Tibial artery (tissue), 4 donors: ENCODE measurements around the gene TEAD3.
A peak's percentile ranks its signal among the peaks of the same experiment; 100 is the strongest.

ENCODE experiments used
- DNase-seq, 2 donors: peaks; one replicate each; pipeline ENCODE4 v3.0.0-alpha.2; 2019
- H3K27ac ChIP-seq, 2 donors: fragments of 200-600 bp; sonication (generic) in 1 of 2; 1 replicate in 1 of 2; 2 replicates in 1 of 2; pipeline ENCODE4 v1.5.1; 2018 to 2019; ENCODE audit warnings: mild to moderate bottlenecking in 1 of 2
- H3K27me3 ChIP-seq, 2 donors: fragments of 200-600 bp; sonication (generic) in 1 of 2; one replicate each; pipeline versions ENCODE4 v1.5.1 to v1.6.0; 2016 to 2019
- H3K36me3 ChIP-seq, 3 donors: fragments of 200-600 bp; sonication (generic) in 2 of 3; one replicate each; pipeline ENCODE4 v1.5.1; 2016 to 2019; ENCODE audit warnings: mild to moderate bottlenecking in 2 of 3
- H3K4me1 ChIP-seq, 4 donors: fragments of 200-600 bp; sonication (generic) in 2 of 4; 1 replicate in 3 of 4; 2 replicates in 1 of 4; pipeline ENCODE4 v1.5.1; 2016 to 2019
- H3K4me3 ChIP-seq, 2 donors: fragments of 200-600 bp; sonication (generic) in 1 of 2; 1 replicate in 1 of 2; 2 replicates in 1 of 2; pipeline ENCODE4 v1.5.1; 2018 to 2019; ENCODE audit warnings: mild to moderate bottlenecking in 2 of 2
- H3K9me3 ChIP-seq, 3 donors: fragments of 200-600 bp; sonication (generic) in 1 of 3; one replicate each; pipeline ENCODE4 v1.5.1; 2016 to 2019
- intact Hi-C: fragments of 100-400 bp; cut with DNase I; formaldehyde crosslinking; loops from one replicate; pipeline ENCODE4 v1.15.0; 2023; ENCODE audit warnings: low total_unique reads
- TF ChIP-seq, protein P1 (sequence below), 2 experiments: fragments of 200-600 bp in 1 of 2; fragments of 450-650 bp in 1 of 2; IDR thresholded peaks; one replicate each; pipeline ENCODE4 v1.5.1; 2017 to 2019; ENCODE audit warnings: antibody characterized with exemption in 2 of 2, mild to moderate bottlenecking in 1 of 2, moderate library complexity in 1 of 2

TEAD3 gene

DNA sequence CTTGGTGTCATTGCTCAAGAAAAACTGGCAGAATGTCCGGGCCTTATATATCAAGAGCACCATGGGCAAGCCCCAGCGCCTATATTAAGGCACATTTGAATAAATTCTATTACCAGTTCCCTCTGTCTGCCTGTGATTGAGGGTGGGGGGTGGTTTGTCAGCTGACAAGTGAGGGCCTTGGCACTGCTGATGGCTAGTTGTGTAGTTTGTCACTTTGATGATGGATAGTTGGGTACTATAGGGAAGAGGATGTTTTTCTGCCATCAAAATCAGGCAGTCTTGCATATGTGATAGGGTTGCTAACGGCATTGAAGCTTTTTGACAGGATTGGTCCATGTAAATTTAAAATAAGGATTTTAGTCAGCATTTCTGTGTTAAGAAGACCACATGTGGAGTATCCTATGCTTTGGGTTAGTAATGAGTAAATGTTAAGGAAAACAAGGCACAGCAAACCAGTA is 26.2 kb downstream of the TEAD3 start:
- no peak for DNase-seq
- peaks cover 43 to 76% (median 57%) of the 10 kb centered on the region in 3 donors for H3K36me3 ChIP-seq
- no peaks in the 10 kb centered on the region for H3K27me3 ChIP-seq
- H3K4me1 ChIP-seq, result peaks cover 0 to 49% (median 26%) of the 10 kb centered on the region in 4 donors
- TF ChIP-seq, protein P1, sequence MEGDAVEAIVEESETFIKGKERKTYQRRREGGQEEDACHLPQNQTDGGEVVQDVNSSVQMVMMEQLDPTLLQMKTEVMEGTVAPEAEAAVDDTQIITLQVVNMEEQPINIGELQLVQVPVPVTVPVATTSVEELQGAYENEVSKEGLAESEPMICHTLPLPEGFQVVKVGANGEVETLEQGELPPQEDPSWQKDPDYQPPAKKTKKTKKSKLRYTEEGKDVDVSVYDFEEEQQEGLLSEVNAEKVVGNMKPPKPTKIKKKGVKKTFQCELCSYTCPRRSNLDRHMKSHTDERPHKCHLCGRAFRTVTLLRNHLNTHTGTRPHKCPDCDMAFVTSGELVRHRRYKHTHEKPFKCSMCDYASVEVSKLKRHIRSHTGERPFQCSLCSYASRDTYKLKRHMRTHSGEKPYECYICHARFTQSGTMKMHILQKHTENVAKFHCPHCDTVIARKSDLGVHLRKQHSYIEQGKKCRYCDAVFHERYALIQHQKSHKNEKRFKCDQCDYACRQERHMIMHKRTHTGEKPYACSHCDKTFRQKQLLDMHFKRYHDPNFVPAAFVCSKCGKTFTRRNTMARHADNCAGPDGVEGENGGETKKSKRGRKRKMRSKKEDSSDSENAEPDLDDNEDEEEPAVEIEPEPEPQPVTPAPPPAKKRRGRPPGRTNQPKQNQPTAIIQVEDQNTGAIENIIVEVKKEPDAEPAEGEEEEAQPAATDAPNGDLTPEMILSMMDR (IDR thresholded peaks at IDR 0.05), result no peak
- no peak overlapping the region for H3K4me3 ChIP-seq
- H3K9me3 ChIP-seq, result no peaks in the 10 kb centered on the region
- H3K27ac ChIP-seq, result peak overlapping the region; percentile 11 to 86
- intact Hi-C loops, result no loop called here

DNA sequence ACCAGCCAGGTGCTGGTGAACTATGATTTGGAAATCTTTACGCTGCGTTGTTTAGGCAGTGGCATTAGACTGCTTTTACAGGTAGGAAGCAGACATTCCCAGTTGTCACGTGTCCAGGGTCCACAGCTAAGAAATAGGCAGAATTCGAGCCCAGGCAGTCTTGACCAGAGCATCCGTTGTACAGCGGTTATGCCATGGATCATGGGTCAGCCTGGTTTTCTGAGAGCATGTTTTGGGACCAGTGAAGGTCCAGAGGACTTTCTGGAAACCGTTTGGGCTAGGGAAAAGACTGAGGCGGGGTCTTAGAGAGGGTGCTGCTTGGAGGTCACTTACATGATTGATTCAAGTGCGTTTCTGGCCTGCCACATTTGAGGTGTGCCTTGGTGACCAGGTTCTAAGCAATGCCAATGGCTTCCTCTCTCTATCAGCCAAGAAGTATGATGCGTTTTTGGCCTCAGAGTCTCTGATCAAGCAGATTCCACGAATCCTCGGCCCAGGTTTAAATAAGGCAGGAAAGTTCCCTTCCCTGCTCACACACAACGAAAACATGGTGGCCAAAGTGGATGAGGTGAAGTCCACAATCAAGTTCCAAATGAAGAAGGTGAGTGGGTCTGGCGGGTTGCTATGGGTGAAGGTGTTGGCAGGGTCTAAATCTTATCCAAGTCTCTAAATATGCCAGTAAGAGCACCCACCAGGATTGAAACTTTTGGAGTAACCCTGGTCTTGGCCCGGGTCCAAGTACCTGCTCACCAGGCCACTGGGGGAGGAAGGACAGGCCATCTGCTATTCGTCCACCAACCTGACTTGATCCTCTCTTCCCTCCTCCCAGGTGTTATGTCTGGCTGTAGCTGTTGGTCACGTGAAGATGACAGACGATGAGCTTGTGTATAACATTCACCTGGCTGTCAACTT is 26.9 kb downstream of the TEAD3 start:
- Histone ChIP-seq H3K27me3 (no peaks in the 10 kb centered on the region), H3K36me3 (peaks cover 37 to 75% (median 50%) of the 10 kb centered on the region in 3 donors), H3K27ac (peak overlapping the region; percentile 83 to 86), H3K9me3 (no peaks in the 10 kb centered on the region), H3K4me1 (peaks cover 0 to 49% (median 26%) of the 10 kb centered on the region in 4 donors), H3K4me3 (peak overlapping the region; percentile 63 to 80)
- DNase-seq, result no peak
- TF ChIP-seq, protein P1 (IDR thresholded peaks at IDR 0.05), result no peak
- intact Hi-C loops, result loop anchor here (2.0 to 5.0 kb wide), 2 partner anchors 27 to 128 kb away; partner anchors contain the start of genes PPARD and TEAD3

DNA sequence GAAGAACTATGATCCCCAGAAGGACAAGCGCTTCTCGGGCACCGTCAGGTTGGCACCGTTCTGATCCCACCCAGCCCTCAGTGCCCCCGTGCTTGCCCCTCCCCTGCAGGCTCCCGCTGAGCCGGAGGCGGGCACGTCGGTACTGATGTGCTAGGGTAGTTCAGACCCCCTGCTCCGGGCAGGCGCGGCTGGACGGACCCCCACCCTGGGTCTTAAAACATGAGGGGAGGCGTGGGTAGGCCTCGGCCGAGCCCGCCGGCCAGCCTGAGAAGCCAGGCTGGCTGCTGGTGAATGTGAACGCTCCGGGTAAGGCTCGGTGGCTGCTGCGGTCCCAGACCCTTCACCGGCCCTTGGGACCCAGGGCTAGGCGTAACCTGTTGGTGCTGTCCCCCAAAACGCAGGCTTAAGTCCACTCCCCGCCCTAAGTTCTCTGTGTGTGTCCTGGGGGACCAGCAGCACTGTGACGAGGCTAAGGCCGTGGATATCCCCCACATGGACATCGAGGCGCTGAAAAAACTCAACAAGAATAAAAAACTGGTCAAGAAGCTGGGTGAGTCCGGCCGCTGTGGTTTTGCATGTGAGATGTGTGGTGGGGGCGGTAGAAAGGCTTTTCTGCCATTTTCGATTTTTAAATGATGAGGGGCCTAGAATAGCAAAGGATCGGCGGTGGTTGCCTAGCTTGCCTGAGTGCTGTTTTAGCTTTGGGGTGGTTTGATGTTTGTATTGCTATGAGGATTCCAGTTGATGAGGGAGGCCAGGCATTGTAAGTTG is 27.7 kb downstream of the TEAD3 start:
- H3K4me1 ChIP-seq, result peaks cover 0 to 49% (median 26%) of the 10 kb centered on the region in 4 donors
- H3K9me3 ChIP-seq, result no peaks in the 10 kb centered on the region
- H3K27me3 ChIP-seq, result no peaks in the 10 kb centered on the region
- TF ChIP-seq, protein P1 (IDR thresholded peaks at IDR 0.05), result no peak
- H3K27ac ChIP-seq, result peak overlapping the region; percentile 83 to 86
- H3K36me3 ChIP-seq, result peaks cover 29 to 74% (median 42%) of the 10 kb centered on the region in 3 donors
- peak overlapping the region; percentile 63 to 80 for H3K4me3 ChIP-seq
- intact Hi-C loops, result loop anchor here (2.0 to 5.0 kb wide), 2 partner anchors 28 to 127 kb away; partner anchors contain the start of genes PPARD and TEAD3
- DNase-seq, result peak in 1 of 2 donors; percentile 43

DNA sequence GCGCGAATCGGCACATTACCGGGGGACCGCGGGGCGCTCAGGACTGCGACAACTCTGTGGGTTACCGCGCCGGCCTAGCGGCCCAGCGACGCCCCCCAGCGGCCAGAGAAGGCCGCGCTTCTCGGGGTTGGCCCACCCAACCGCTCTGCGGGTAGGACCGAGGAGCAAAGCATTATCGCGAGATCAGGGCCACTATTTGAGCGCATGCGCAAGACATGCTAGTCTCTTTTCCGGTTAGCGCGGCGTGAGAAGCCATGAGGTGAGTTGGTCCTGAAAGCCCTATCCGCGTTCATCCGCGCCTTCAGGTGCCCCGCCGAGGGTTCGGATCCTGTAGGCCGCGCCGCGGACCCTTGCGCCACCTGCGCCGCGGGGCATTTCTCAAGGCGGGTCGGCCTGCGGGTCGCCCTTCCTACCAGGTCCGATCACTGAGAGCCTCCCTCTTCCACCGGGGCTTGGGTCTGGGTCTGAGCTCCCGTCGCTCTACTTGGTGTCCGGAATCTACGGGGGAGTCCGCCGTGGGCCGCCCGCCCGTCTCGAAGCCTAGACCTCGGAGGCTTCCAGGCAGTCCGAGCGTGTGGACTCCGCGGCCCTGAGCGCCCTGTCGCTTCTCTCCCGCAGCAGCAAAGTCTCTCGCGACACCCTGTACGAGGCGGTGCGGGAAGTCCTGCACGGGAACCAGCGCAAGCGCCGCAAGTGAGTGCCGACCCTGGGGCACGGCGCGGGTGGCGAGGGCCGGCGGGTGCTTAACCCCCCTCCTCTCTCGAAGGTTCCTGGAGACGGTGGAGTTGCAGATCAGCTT is 28.5 kb downstream of the TEAD3 start, which contains the start of gene RPL10A:
TSS of gene RPL10A (plus strand) at position 221 of the 799 bp plus-strand sequence. CDS start at position 255, 34 bp downstream.
- Histone ChIP-seq H3K4me1 (peaks cover 0 to 44% (median 26%) of the 10 kb centered on the region in 4 donors), H3K27me3 (no peaks in the 10 kb centered on the region), H3K4me3 (peak within 1 kb of the TSS; percentile 63 to 80), H3K9me3 (no peaks in the 10 kb centered on the region), H3K36me3 (peaks cover 22 to 74% (median 34%) of the 10 kb centered on the region in 3 donors), H3K27ac (peak within 1 kb of the TSS; percentile 83 to 86)
- TF ChIP-seq, protein P1 (IDR thresholded peaks at IDR 0.05), result peak; percentile 96 to 98
- peak; percentile 93 to 98 for DNase-seq
- intact Hi-C loops, result loop anchor here (2.0 to 5.0 kb wide), 2 partner anchors 28 to 126 kb away; partner anchors contain the start of genes PPARD and TEAD3
